Measurements from ENCODE around the gene RAB9B. TPM values are rescaled to one million over a fixed set of nuclear protein-coding genes. Genes with fewer than 3 reads are reported as not detected.
A peak's percentile ranks its signal among the peaks of the same experiment; 100 is the strongest.
"Not testable (repeated sequence)": the region's sequence is repeated elsewhere in the genome, so short reads cannot be mapped to it uniquely, and the experiment has no call there.

Gene RAB9B
- total and polyA plus RNA-seq, 2 experiments from 2014 or later, result 2.2 to 3.6 TPM

DNA sequence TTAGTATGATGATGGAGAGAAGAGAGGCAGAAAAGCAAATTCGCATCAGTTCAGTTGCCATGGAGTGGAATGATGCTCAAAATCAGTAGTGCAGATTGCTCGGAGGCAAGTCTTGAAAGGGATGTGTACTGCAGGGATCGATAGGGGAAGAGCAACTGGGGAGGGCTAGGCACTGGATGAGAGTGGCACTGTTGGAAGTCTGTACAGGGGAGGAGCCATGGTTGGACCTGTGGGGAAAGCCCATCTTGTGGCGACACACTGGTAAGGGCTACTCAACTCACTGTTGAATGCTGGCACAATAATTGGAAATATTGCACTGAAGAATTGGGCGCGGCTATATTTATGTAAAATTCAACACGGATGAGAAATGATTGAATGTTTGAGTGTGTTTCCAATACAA is 1.2 kb downstream of the RAB9B start:
- TF ChIP-seq, protein P1, sequence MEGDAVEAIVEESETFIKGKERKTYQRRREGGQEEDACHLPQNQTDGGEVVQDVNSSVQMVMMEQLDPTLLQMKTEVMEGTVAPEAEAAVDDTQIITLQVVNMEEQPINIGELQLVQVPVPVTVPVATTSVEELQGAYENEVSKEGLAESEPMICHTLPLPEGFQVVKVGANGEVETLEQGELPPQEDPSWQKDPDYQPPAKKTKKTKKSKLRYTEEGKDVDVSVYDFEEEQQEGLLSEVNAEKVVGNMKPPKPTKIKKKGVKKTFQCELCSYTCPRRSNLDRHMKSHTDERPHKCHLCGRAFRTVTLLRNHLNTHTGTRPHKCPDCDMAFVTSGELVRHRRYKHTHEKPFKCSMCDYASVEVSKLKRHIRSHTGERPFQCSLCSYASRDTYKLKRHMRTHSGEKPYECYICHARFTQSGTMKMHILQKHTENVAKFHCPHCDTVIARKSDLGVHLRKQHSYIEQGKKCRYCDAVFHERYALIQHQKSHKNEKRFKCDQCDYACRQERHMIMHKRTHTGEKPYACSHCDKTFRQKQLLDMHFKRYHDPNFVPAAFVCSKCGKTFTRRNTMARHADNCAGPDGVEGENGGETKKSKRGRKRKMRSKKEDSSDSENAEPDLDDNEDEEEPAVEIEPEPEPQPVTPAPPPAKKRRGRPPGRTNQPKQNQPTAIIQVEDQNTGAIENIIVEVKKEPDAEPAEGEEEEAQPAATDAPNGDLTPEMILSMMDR (IDR thresholded peaks at IDR 0.05; ENCODE audit: poor library complexity), result no peak
- no peak for TF ChIP-seq EZH2 (IDR thresholded peaks at IDR 0.05; ENCODE audit: borderline replicate concordance)

DNA sequence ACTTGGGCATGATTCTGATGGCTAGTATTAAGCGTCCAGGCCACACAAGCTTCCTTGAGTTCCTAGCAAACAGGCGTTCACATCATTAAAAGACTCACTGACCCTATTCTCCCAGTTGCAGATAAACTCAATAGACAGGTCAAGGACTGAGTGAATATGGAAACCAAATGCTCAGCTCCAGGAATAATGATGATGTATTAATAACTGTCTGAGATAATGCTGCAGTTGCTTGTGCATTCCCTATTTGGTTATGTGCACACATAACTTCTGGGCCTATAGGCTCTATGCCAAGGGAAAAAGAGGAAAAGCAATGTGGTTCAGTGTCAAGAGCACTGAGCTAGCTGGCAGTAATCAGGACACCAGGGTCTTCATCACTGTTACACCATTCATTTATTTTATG is 3.5 kb downstream of the RAB9B start:
- H3K27ac ChIP-seq, result no peak overlapping the region
- no peak overlapping the region for H3K4me3 ChIP-seq
- H3K36me3 ChIP-seq (replicated peaks; ENCODE audit: insufficient read depth, low read depth), result no peaks in the 10 kb centered on the region
- no peak for TF ChIP-seq EZH2 (IDR thresholded peaks at IDR 0.05; ENCODE audit: borderline replicate concordance)
- TF ChIP-seq EZH2phosphoT487 (IDR thresholded peaks at IDR 0.05; ENCODE audit: low read depth, severe bottlenecking, unreplicated experiment), result no peak
- TF ChIP-seq, protein P1 (IDR thresholded peaks at IDR 0.05; ENCODE audit: poor library complexity), result no peak
- no peak overlapping the region for H3K4me2 ChIP-seq
- peaks cover 5% of the 10 kb centered on the region for H3K27me3 ChIP-seq
- peaks cover 4% of the 10 kb centered on the region for H3K4me1 ChIP-seq (ENCODE audit: insufficient read depth)
- no peak overlapping the region for H2AFZ ChIP-seq
- DNase-seq (ENCODE audit: low spot score), result no peak
- H3K79me2 ChIP-seq, result no peaks in the 10 kb centered on the region
- WGBS (ENCODE audit: low lambda C conversion rate, missing lambda C conversion rate), result 73% methylated on average over 2 of the region's 2 CpGs
- H3K9me3 ChIP-seq (ENCODE audit: low read depth), result no peaks in the 10 kb centered on the region
- H4K20me1 ChIP-seq (ENCODE audit: insufficient read depth, poor library complexity, severe bottlenecking), result no peaks in the 10 kb centered on the region
- no peaks in the 10 kb centered on the region for H3K9me2 ChIP-seq (replicated peaks; ENCODE audit: insufficient read depth)

More for the DNA sequence above, 1.2 kb downstream of the RAB9B start:
- Histone ChIP-seq H2AFZ (no peak overlapping the region), H3K27ac (no peak overlapping the region), H3K9me3 (ENCODE audit: low read depth) (no peaks in the 10 kb centered on the region), H3K27me3 (peaks cover 16% of the 10 kb centered on the region), H3K4me2 (peak overlapping the region; percentile 100), H3K4me1 (ENCODE audit: insufficient read depth) (peaks cover 4% of the 10 kb centered on the region), H3K4me3 (no peak overlapping the region), H3K79me2 (no peaks in the 10 kb centered on the region), H4K20me1 (ENCODE audit: insufficient read depth, poor library complexity, severe bottlenecking) (no peaks in the 10 kb centered on the region), H3K9me2 (replicated peaks; ENCODE audit: insufficient read depth) (no peaks in the 10 kb centered on the region), H3K36me3 (replicated peaks; ENCODE audit: insufficient read depth, low read depth) (no peaks in the 10 kb centered on the region)
- no peak for DNase-seq (ENCODE audit: low spot score)
- WGBS (ENCODE audit: low lambda C conversion rate, missing lambda C conversion rate), result 85% methylated on average over 7 of the region's 7 CpGs

GRCh38 chrX:103825881-103826280 is 6.2 kb downstream of the RAB9B start:
- no peak overlapping the region for H3K4me2 ChIP-seq
- no peaks in the 10 kb centered on the region for H3K9me2 ChIP-seq (replicated peaks; ENCODE audit: insufficient read depth)
- no peak overlapping the region for H3K27ac ChIP-seq
- H3K79me2 ChIP-seq, result no peaks in the 10 kb centered on the region
- H2AFZ ChIP-seq, result no peak overlapping the region
- H4K20me1 ChIP-seq (ENCODE audit: insufficient read depth, poor library complexity, severe bottlenecking), result no peaks in the 10 kb centered on the region
- H3K9me3 ChIP-seq (ENCODE audit: low read depth), result no peaks in the 10 kb centered on the region
- no peak overlapping the region for H3K4me3 ChIP-seq
- TF ChIP-seq EZH2phosphoT487 (IDR thresholded peaks at IDR 0.05; ENCODE audit: low read depth, severe bottlenecking, unreplicated experiment) (no peak), EZH2 (IDR thresholded peaks at IDR 0.05; ENCODE audit: borderline replicate concordance) (no peak)
- TF ChIP-seq, protein P1 (IDR thresholded peaks at IDR 0.05; ENCODE audit: poor library complexity), result no peak
- 85% methylated on average over 1 of the region's 1 CpG for WGBS (ENCODE audit: low lambda C conversion rate, missing lambda C conversion rate)
- no peaks in the 10 kb centered on the region for H3K36me3 ChIP-seq (replicated peaks; ENCODE audit: insufficient read depth, low read depth)
- no peaks in the 10 kb centered on the region for H3K4me1 ChIP-seq (ENCODE audit: insufficient read depth)
- DNase-seq (ENCODE audit: low spot score), result no peak
- peaks cover 5% of the 10 kb centered on the region for H3K27me3 ChIP-seq

DNA sequence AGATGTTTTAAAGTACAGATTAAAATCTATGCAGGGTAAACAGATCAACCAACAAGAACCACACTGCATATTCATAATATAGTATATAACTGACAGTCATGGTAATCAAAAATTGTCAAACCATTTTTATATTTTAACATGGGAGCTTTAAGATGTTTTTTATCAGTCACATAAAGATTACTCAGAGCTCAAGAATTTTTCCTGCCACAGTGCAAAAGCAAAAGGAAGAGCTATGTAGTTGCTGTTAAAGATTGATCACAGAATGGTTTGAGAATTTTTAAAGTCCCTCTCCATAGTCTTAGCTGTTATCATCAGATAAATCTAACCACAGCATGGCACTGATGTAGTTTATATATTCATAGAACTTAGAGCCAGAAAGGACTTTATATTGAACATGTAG is 8.5 kb downstream of the RAB9B start:
- no peaks in the 10 kb centered on the region for H3K27me3 ChIP-seq
- H3K9me3 ChIP-seq (ENCODE audit: low read depth), result no peaks in the 10 kb centered on the region
- H3K79me2 ChIP-seq, result no peaks in the 10 kb centered on the region
- H3K4me2 ChIP-seq, result no peak overlapping the region
- H3K9me2 ChIP-seq (replicated peaks; ENCODE audit: insufficient read depth), result no peaks in the 10 kb centered on the region
- DNase-seq (ENCODE audit: low spot score), result no peak
- TF ChIP-seq EZH2 (IDR thresholded peaks at IDR 0.05; ENCODE audit: borderline replicate concordance) (no peak), EZH2phosphoT487 (IDR thresholded peaks at IDR 0.05; ENCODE audit: low read depth, severe bottlenecking, unreplicated experiment) (no peak)
- TF ChIP-seq, protein P1 (IDR thresholded peaks at IDR 0.05; ENCODE audit: poor library complexity), result no peak
- no peak overlapping the region for H2AFZ ChIP-seq
- no peaks in the 10 kb centered on the region for H4K20me1 ChIP-seq (ENCODE audit: insufficient read depth, poor library complexity, severe bottlenecking)
- no peaks in the 10 kb centered on the region for H3K4me1 ChIP-seq (ENCODE audit: insufficient read depth)
- H3K4me3 ChIP-seq, result no peak overlapping the region
- H3K27ac ChIP-seq, result no peak overlapping the region
- H3K36me3 ChIP-seq (replicated peaks; ENCODE audit: insufficient read depth, low read depth), result no peaks in the 10 kb centered on the region

GRCh38 chrX:103820802-103821201 is 11.3 kb downstream of the RAB9B start:
- not testable (repeated sequence) for H3K4me2 ChIP-seq; DNase-seq (ENCODE audit: low spot score); H3K4me3 ChIP-seq; H3K9me3 ChIP-seq (ENCODE audit: low read depth); H3K36me3 ChIP-seq (replicated peaks; ENCODE audit: insufficient read depth, low read depth); H3K4me1 ChIP-seq (ENCODE audit: insufficient read depth); H3K27me3 ChIP-seq; H3K27ac ChIP-seq; H3K9me2 ChIP-seq (replicated peaks; ENCODE audit: insufficient read depth); H4K20me1 ChIP-seq (ENCODE audit: insufficient read depth, poor library complexity, severe bottlenecking); H3K79me2 ChIP-seq; H2AFZ ChIP-seq
- WGBS (ENCODE audit: low lambda C conversion rate, missing lambda C conversion rate), result 89% methylated on average over 6 of the region's 6 CpGs

All from hepatocyte (in vitro differentiated cells).